ENCODE measurements around the gene RNU6-9.
A peak's percentile ranks its signal among the peaks of the same experiment; 100 is the strongest.
"Not testable (repeated sequence)": the region's sequence is repeated elsewhere in the genome, so short reads cannot be mapped to it uniquely, and the experiment has no call there.

RNU6-9 gene

DNA sequence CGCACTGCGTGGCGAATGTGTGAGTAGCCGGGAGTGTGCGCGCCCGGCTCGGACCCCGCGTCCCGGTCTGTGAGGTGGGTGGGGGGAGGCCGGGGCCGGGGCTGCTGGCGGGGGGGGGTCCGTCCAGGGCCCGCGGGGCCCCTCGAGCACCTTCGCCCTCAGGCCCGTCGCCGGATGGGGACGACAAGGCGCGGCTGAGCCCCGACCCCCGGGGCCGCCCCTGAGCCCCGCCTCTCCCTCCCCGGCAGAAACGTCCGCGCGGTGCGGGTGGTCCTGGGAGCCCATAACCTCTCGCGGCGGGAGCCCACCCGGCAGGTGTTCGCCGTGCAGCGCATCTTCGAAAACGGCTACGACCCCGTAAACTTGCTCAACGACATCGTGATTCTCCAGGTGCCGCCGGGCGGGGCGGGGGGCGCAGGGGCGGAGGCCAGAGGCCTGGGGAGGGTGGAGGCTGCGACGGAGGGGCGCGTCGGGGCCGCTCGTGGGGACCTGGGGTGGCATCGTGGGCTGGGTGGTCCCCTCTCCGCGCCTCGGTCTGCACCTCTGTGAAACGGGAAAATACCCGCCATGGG, 40.2 kb upstream of the RNU6-9 start:
- Histone ChIP-seq H3K27me3 (ENCODE audit: control insufficient read depth in 1 of 2, insufficient read depth in 2 of 2, low read length in 2 of 2) (peaks cover 8 to 16% of the 10 kb centered on the region in 2 donors), H3K27ac (ENCODE audit: low read length) (no peak overlapping the region), H3K4me3 (ENCODE audit: low read length in 2 of 2) (no peak overlapping the region)

DNA sequence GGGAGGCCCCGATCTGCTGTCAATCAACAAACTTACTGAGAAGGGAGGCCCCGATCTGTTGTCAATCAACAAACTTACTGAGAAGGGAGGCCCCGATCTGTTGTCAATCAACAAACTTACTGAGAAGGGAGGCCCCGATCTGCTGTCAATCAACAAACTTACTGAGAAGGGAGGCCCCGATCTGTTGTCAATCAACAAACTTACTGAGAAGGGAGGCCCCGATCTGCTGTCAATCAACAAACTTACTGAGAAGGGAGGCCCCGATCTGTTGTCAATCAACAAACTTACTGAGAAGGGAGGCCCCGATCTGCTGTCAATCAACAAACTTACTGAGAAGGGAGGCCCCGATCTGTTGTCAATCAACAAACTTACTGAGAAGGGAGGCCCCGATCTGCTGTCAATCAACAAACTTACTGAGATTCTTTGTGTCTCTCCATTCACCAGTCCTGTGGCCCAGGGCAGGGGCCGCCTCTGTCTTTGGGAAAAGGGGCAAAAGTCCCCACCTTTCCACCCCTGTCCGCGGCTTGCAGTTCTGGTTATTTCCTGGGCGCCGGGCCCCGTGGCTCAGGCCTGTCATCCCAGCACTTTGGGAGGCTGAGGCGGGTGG, 39.6 kb upstream of the RNU6-9 start:
- H3K4me3 ChIP-seq (ENCODE audit: low read length in 2 of 2); H3K36me3 ChIP-seq (ENCODE audit: control insufficient read depth in 2 of 2, insufficient read depth in 2 of 2, low read length in 2 of 2); H3K27ac ChIP-seq (ENCODE audit: low read length); H3K9ac ChIP-seq (ENCODE audit: low read length in 2 of 2); H3K9me3 ChIP-seq (ENCODE audit: control insufficient read depth in 2 of 2, low read length in 2 of 2): not testable (repeated sequence)
- Histone ChIP-seq H3K27me3 (ENCODE audit: control insufficient read depth in 1 of 2, insufficient read depth in 2 of 2, low read length in 2 of 2) (peaks cover 15 to 16% of the 10 kb centered on the region in 2 donors), H3K4me1 (ENCODE audit: control insufficient read depth, insufficient read depth, low read length) (peaks cover 12% of the 10 kb centered on the region)

More for the DNA sequence above, 40.2 kb upstream of the RNU6-9 start:
- H3K9me3 ChIP-seq (ENCODE audit: control insufficient read depth in 2 of 2, low read length in 2 of 2): no peaks in the 10 kb centered on the region
- peaks cover 12% of the 10 kb centered on the region for H3K4me1 ChIP-seq (ENCODE audit: control insufficient read depth, insufficient read depth, low read length)
- no peak overlapping the region for H3K9ac ChIP-seq (ENCODE audit: low read length in 2 of 2)
- no peaks in the 10 kb centered on the region for H3K36me3 ChIP-seq (ENCODE audit: control insufficient read depth in 2 of 2, insufficient read depth in 2 of 2, low read length in 2 of 2)

DNA sequence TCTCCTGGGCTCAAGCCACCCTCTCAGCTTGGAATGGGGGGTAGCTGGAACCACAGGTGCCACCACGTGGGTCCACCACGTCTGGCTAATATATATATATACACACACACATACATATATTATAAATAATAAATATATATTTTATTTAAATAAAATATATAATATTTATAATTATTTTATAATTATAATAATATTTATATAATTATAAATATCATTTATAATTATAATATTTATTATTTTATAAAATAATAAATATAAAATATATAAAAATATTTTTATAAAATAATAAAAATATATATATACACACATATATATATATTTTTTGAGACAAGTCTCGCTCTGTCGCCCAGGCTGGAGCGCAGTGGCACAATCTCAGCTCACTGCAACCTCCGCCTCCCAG, 38.7 kb upstream of the RNU6-9 start:
- no peak overlapping the region for H3K4me3 ChIP-seq (ENCODE audit: low read length in 2 of 2)
- H3K9me3 ChIP-seq (ENCODE audit: control insufficient read depth in 2 of 2, low read length in 2 of 2): no peaks in the 10 kb centered on the region
- peaks cover 21% of the 10 kb centered on the region in 2 donors for H3K27me3 ChIP-seq (ENCODE audit: control insufficient read depth in 1 of 2, insufficient read depth in 2 of 2, low read length in 2 of 2)

DNA sequence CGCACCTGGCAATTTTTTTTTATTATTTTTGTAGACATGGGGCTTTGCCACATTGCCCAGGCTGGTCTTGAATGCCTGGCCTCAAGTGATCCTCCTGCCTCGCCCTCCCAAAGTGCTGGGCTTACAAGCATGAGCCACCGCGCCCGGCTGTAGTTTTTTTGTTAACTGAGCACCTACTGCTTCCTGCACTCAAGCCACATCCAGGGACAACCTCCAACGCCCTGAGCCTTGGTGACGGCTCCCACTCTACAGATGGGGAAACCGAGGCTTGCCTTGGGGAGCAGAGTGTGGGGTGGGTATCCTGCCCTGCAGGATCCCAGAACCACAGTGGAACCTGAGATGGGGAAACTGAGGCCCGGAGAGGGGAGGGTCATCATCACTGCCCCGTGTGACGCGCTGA, 38.1 kb upstream of the RNU6-9 start:
- Histone ChIP-seq H3K36me3 (ENCODE audit: control insufficient read depth in 2 of 2, insufficient read depth in 2 of 2, low read length in 2 of 2) (no peaks in the 10 kb centered on the region), H3K9ac (ENCODE audit: low read length in 2 of 2) (no peak overlapping the region), H3K27ac (ENCODE audit: low read length) (no peak overlapping the region), H3K9me3 (ENCODE audit: control insufficient read depth in 2 of 2, low read length in 2 of 2) (no peaks in the 10 kb centered on the region), H3K4me3 (ENCODE audit: low read length in 2 of 2) (no peak overlapping the region), H3K27me3 (ENCODE audit: control insufficient read depth in 1 of 2, insufficient read depth in 2 of 2, low read length in 2 of 2) (peaks cover 25 to 26% of the 10 kb centered on the region in 2 donors), H3K4me1 (ENCODE audit: control insufficient read depth, insufficient read depth, low read length) (peaks cover 22% of the 10 kb centered on the region)

More for the DNA sequence above, 38.7 kb upstream of the RNU6-9 start:
- H3K9ac ChIP-seq (ENCODE audit: low read length in 2 of 2): no peak overlapping the region
- no peaks in the 10 kb centered on the region for H3K36me3 ChIP-seq (ENCODE audit: control insufficient read depth in 2 of 2, insufficient read depth in 2 of 2, low read length in 2 of 2)
- peaks cover 16% of the 10 kb centered on the region for H3K4me1 ChIP-seq (ENCODE audit: control insufficient read depth, insufficient read depth, low read length)
- H3K27ac ChIP-seq (ENCODE audit: low read length): no peak overlapping the region

DNA sequence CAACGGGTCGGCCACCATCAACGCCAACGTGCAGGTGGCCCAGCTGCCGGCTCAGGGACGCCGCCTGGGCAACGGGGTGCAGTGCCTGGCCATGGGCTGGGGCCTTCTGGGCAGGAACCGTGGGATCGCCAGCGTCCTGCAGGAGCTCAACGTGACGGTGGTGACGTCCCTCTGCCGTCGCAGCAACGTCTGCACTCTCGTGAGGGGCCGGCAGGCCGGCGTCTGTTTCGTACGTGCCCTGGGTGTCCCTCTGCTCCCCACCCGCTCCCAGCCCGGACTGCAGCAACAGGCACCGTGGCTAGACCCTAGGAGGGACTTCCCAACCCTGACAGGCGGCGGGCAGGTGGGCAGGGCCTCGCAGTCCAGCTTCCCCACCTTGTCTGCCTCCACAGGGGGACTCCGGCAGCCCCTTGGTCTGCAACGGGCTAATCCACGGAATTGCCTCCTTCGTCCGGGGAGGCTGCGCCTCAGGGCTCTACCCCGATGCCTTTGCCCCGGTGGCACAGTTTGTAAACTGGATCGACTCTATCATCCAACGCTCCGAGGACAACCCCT, 37.6 kb upstream of the RNU6-9 start:
- no peak overlapping the region for H3K27ac ChIP-seq (ENCODE audit: low read length)
- H3K4me3 ChIP-seq (ENCODE audit: low read length in 2 of 2): no peak overlapping the region
- peaks cover 25 to 28% of the 10 kb centered on the region in 2 donors for H3K27me3 ChIP-seq (ENCODE audit: control insufficient read depth in 1 of 2, insufficient read depth in 2 of 2, low read length in 2 of 2)
- H3K9ac ChIP-seq (ENCODE audit: low read length in 2 of 2): no peak overlapping the region
- no peaks in the 10 kb centered on the region for H3K9me3 ChIP-seq (ENCODE audit: control insufficient read depth in 2 of 2, low read length in 2 of 2)
- H3K36me3 ChIP-seq (ENCODE audit: control insufficient read depth in 2 of 2, insufficient read depth in 2 of 2, low read length in 2 of 2): no peaks in the 10 kb centered on the region
- H3K4me1 ChIP-seq (ENCODE audit: control insufficient read depth, insufficient read depth, low read length): peaks cover 18% of the 10 kb centered on the region

DNA sequence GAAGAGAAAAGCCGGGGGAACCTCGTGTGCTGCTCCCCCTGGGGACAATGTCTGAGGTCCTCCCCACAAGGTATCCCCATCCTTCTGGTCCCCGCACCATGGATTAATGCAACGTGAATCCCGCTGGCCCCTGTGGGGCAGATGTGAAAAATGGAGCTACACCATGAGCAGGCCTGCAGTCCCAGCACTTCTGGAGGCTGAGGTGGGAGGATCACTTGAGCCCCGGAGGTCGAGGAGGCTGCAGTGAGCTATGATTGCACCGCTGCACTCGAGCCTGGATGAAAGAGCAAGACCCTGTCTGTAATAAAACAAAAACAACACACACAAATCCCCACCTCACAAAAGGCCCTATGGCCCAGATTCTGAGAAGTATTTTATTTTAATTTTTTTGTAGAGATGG, 35.0 kb upstream of the RNU6-9 start:
- no peak overlapping the region for H3K4me3 ChIP-seq (ENCODE audit: low read length in 2 of 2)
- no peaks in the 10 kb centered on the region for H3K9me3 ChIP-seq (ENCODE audit: control insufficient read depth in 2 of 2, low read length in 2 of 2)
- no peaks in the 10 kb centered on the region for H3K36me3 ChIP-seq (ENCODE audit: control insufficient read depth in 2 of 2, insufficient read depth in 2 of 2, low read length in 2 of 2)
- peaks cover 22 to 26% of the 10 kb centered on the region in 2 donors for H3K27me3 ChIP-seq (ENCODE audit: control insufficient read depth in 1 of 2, insufficient read depth in 2 of 2, low read length in 2 of 2)
- no peak overlapping the region for H3K9ac ChIP-seq (ENCODE audit: low read length in 2 of 2)
- H3K4me1 ChIP-seq (ENCODE audit: control insufficient read depth, insufficient read depth, low read length): peaks cover 19% of the 10 kb centered on the region
- H3K27ac ChIP-seq (ENCODE audit: low read length): no peak overlapping the region

DNA sequence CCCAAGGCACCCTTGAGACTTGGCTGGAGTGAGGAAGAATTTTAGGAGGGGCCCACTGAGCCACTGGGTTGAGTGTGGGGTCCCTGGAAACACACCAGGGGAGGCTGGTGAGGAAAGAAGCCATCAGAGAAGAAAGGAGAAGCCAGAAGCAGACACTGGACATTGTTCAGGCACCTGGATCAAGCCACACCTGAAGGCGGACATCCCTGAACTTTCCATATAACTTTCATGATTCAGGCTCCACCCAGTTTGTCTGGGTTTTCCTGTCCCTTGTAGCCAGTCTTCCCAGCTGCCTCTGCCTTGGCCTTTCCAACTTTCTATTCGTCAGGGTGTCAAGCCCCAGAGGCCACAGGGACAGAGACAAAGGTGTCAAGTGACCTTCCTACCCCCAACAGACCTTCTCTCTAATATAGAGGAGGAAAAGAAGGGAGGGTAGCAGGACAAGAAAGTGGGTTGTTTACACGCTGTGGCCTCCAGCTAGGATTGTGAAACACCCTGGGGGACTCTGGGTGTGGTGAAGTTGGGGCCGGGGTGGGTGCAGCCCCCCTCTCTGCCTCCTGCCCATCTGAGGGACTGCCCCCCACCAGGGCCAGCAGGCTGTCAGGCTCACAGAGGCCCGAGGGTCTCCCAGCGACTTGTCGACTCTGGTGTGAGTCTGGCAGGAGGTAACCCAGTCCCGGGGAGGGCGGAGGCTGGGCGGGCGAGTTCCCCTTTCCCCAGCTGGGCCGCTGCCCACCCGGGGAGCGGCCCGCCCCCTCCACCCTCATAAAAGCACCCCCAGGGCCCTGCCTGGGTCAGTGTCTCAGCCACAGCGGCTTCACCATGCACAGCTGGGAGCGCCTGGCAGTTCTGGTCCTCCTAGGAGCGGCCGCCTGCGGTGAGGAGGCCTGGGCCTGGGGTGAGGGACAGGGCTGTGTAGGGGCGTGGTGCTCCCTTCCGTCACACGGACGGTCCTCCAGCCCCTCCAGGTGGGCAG, 34.1 kb upstream of the RNU6-9 start, which contains the start of gene CFD:
TSS of gene CFD (plus strand) at position 797 of the 976 bp plus-strand sequence. CDS start at position 823, 26 bp downstream.
- Histone ChIP-seq H3K9ac (ENCODE audit: low read length in 2 of 2) (peak within 1 kb of the TSS in 1 of 2 donors; percentile 29), H3K4me3 (ENCODE audit: low read length in 2 of 2) (peak within 1 kb of the TSS in 1 of 2 donors; percentile 60), H3K27ac (ENCODE audit: low read length) (no peak within 1 kb of the TSS), H3K9me3 (ENCODE audit: control insufficient read depth in 2 of 2, low read length in 2 of 2) (no peaks in the 10 kb centered on the region), H3K4me1 (ENCODE audit: control insufficient read depth, insufficient read depth, low read length) (peaks cover 26% of the 10 kb centered on the region), H3K36me3 (ENCODE audit: control insufficient read depth in 2 of 2, insufficient read depth in 2 of 2, low read length in 2 of 2) (no peaks in the 10 kb centered on the region), H3K27me3 (ENCODE audit: control insufficient read depth in 1 of 2, insufficient read depth in 2 of 2, low read length in 2 of 2) (peaks cover 20 to 26% of the 10 kb centered on the region in 2 donors)

DNA sequence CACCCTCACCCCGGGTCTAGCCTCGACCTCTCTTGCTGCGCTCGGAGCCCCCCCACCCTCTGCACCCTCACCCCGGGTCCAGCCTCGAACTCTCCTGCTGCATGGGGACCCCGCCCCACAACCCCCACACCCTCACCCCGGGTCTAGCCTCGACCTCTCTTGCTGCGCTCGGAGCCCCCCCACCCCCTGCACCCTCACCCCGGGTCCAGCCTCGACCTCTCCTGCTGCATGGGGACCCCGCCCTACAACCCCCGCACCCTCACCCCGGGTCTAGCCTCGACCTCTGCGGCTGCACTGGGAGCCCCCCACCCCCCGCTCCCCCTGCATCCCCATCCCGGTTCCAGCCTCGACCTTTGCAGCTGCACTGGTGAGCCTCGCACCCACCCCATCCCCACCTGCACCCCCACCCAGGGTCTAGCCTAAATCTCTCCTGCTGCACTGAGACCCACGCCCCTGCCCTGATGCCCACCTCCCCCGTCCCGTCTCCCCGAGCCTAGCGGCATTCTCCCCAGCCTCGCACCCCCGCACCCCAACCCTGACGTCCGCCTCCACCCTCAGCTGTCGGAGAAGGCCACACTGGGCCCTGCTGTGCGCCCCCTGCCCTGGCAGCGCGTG, 32.0 kb upstream of the RNU6-9 start:
- peaks cover 27% of the 10 kb centered on the region for H3K4me1 ChIP-seq (ENCODE audit: control insufficient read depth, insufficient read depth, low read length)
- H3K36me3 ChIP-seq (ENCODE audit: control insufficient read depth in 2 of 2, insufficient read depth in 2 of 2, low read length in 2 of 2): no peaks in the 10 kb centered on the region
- no peak overlapping the region for H3K9ac ChIP-seq (ENCODE audit: low read length in 2 of 2)
- peaks cover 17 to 23% of the 10 kb centered on the region in 2 donors for H3K27me3 ChIP-seq (ENCODE audit: control insufficient read depth in 1 of 2, insufficient read depth in 2 of 2, low read length in 2 of 2)
- H3K27ac ChIP-seq (ENCODE audit: low read length): no peak overlapping the region
- H3K9me3 ChIP-seq (ENCODE audit: control insufficient read depth in 2 of 2, low read length in 2 of 2): no peaks in the 10 kb centered on the region
- H3K4me3 ChIP-seq (ENCODE audit: low read length in 2 of 2): no peak overlapping the region

DNA sequence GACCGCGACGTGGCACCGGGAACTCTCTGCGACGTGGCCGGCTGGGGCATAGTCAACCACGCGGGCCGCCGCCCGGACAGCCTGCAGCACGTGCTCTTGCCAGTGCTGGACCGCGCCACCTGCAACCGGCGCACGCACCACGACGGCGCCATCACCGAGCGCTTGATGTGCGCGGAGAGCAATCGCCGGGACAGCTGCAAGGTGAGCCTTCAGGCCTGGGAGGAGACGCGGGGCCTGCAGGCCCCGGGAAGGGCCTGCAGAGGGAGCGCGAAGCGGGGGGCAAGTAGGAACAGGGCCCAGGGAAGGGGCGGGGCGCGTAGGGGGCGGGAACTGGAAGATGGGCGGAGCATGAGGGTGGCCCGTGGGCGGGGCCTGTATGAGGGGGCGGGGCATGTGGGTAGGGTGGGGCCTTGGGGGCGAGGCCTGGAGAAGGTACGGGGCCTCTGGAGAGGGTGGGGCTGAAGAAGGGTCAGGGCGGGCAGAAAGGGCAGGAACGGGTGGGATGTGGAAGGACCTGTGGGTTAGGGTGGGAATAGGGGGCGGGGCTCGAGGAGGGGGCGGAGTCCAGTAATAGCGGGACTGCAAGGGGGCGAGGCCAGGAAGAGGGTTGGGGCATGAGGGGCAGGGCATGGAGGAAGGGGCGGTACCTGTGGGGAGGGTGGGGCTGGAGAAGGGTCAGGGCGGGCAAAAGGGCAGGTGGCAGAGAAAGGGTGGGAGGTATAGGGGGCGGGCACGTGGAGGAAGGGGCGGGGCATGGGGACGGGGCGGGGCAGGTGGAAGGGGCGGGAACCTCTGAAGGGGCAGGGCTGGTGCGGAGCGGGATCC, 31.3 kb upstream of the RNU6-9 start:
- Histone ChIP-seq H3K4me1 (ENCODE audit: control insufficient read depth, insufficient read depth, low read length) (peaks cover 27% of the 10 kb centered on the region), H3K27ac (ENCODE audit: low read length) (no peak overlapping the region), H3K9me3 (ENCODE audit: control insufficient read depth in 2 of 2, low read length in 2 of 2) (no peaks in the 10 kb centered on the region), H3K9ac (ENCODE audit: low read length in 2 of 2) (no peak overlapping the region), H3K27me3 (ENCODE audit: control insufficient read depth in 1 of 2, insufficient read depth in 2 of 2, low read length in 2 of 2) (peaks cover 17 to 23% of the 10 kb centered on the region in 2 donors), H3K4me3 (ENCODE audit: low read length in 2 of 2) (no peak overlapping the region), H3K36me3 (ENCODE audit: control insufficient read depth in 2 of 2, insufficient read depth in 2 of 2, low read length in 2 of 2) (no peaks in the 10 kb centered on the region)
